HepG2 (cell line): ENCODE data around the gene GNA12. TPM values are rescaled to one million over a fixed set of nuclear protein-coding genes. Genes with fewer than 3 reads are reported as not detected.
A peak's percentile ranks its signal among the peaks of the same experiment; 100 is the strongest.

Experiments used
- ATAC-seq: fragments of 200-7000 bp; cut with Tn5 transposase; 3 replicates; pipeline ENCODE4 v1.9.1; 2020; ENCODE audit warnings: mild to moderate bottlenecking, moderate library complexity
- BruUV-seq: library from RNA; stranded (reverse); fragments of 400-500 nt; replicated peaks from 2 replicates; lab custom pipeline; 2021; lab: Mats Ljungman, UMichigan
- CTCF ChIA-PET: fragments of 300-600 bp; formaldehyde crosslinking; extraction: SDS; loops from one replicate; lab custom pipeline; 2021; ENCODE audit warnings: low total read pairs, inconsistent platforms, low intra/inter-chr PET ratio; lab: Yijun Ruan, JAX
- POLR2A ChIA-PET: fragments of 350-600 bp; sonication (Branson Sonifier 250); formaldehyde crosslinking; loops from one replicate; lab custom pipeline; 2020; ENCODE audit warnings: antibody characterized with exemption, inconsistent platforms; lab: Yijun Ruan, JAX
- DNase-seq: peaks from one replicate; pipeline ENCODE4 v3.0.0-alpha.2; 2015; ENCODE audit warnings: low spot score
- FAIRE-seq: peaks from 3 replicates; lab custom pipeline; 2011; peaks lifted over from hg19 to GRCh38; lab: Jason Lieb, UNC
- H2AFZ ChIP-seq: one replicate; pipeline ENCODE4 v1.6.1; 2011; ENCODE audit warnings: low read length, inconsistent platforms
- H3K27ac ChIP-seq: fragments of 300-600 bp; 3 replicates; pipeline ENCODE4 v1.8.0; 2011; ENCODE audit warnings: mixed run types, mild to moderate bottlenecking, mixed read lengths, low read length, inconsistent platforms; ENCODE audit not compliant: insufficient read depth; ENCODE audit errors: extremely low read length
- H3K27me3 ChIP-seq, 2 experiments: fragments of 200-600 bp in 1 of 2; 2 replicates in 1 of 2; 3 replicates in 1 of 2; pipeline versions ENCODE4 v1.6.0 to v1.8.0; 2011; ENCODE audit warnings: low read length in 2 of 2, mild to moderate bottlenecking in 2 of 2, moderate library complexity in 2 of 2, inconsistent platforms in 1 of 2; ENCODE audit not compliant: insufficient read depth in 2 of 2, control insufficient read depth in 1 of 2
- H3K36me3 ChIP-seq, 2 experiments: fragments of 200-600 bp in 1 of 2; replicated peaks in 1 of 2; 2 replicates in 1 of 2; 3 replicates in 1 of 2; pipeline versions ENCODE4 v1.5.1 to v1.8.0; 2011; ENCODE audit warnings: low read length in 2 of 2, inconsistent platforms in 1 of 2; ENCODE audit not compliant: insufficient read depth in 2 of 2, control insufficient read depth in 1 of 2
- H3K4me1 ChIP-seq: 2 replicates; pipeline ENCODE4 v1.5.1; 2012; ENCODE audit warnings: low read length, inconsistent platforms; ENCODE audit not compliant: insufficient read depth
- H3K4me2 ChIP-seq: 2 replicates; pipeline ENCODE4 v1.6.0; 2011; ENCODE audit warnings: low read depth, low read length, inconsistent platforms
- H3K4me3 ChIP-seq, 3 experiments: fragments of 200-600 bp in 1 of 3; sonication (generic), shearing (Covaris generic) in 1 of 3; replicated peaks in 1 of 3; 2 replicates each; pipeline ENCODE4 v1.5.1; 2011 to 2016; ENCODE audit warnings: low read length in 3 of 3, inconsistent platforms in 2 of 3, low read depth in 2 of 3, mild to moderate bottlenecking in 2 of 3, control low read depth in 1 of 3, mixed read lengths in 1 of 3; ENCODE audit not compliant: insufficient read depth in 1 of 3
- H3K79me2 ChIP-seq: one replicate; pipeline ENCODE4 v1.6.1; 2011; ENCODE audit warnings: low read length, inconsistent platforms; ENCODE audit not compliant: insufficient read depth
- H3K9ac ChIP-seq: 2 replicates; pipeline ENCODE4 v1.6.0; 2011; ENCODE audit warnings: mild to moderate bottlenecking, low read depth, low read length, inconsistent platforms; ENCODE audit not compliant: insufficient read depth
- H3K9me3 ChIP-seq: 2 replicates; pipeline ENCODE4 v1.5.1; 2012; ENCODE audit warnings: mild to moderate bottlenecking, low read length
- H4K20me1 ChIP-seq: 2 replicates; pipeline ENCODE4 v1.6.0; 2011; ENCODE audit warnings: inconsistent platforms, mild to moderate bottlenecking, low read length, moderate library complexity; ENCODE audit not compliant: insufficient read depth
- HNF1B ChIP-seq: sonication (generic); formaldehyde crosslinking; IDR thresholded peaks from 2 replicates; pipeline ENCODE4 v1.5.1; 2020; ENCODE audit warnings: mild to moderate bottlenecking, moderate library complexity, missing genetic modification reagents
- MAF1 ChIP-seq: sonication (generic); formaldehyde crosslinking; IDR thresholded peaks from 2 replicates; pipeline ENCODE4 v1.5.0; 2020; ENCODE audit warnings: missing genetic modification reagents, borderline replicate concordance
- MNT ChIP-seq: fragments of 450-650 bp; IDR thresholded peaks from 2 replicates; pipeline ENCODE4 v1.6.1; 2016
- NR1H2 ChIP-seq: sonication (generic); formaldehyde crosslinking; IDR thresholded peaks from 2 replicates; pipeline ENCODE4 v1.8.1; 2022; ENCODE audit warnings: low read depth, missing genetic modification reagents, borderline replicate concordance
- PLRG1 ChIP-seq: fragments of 450-650 bp; conservative IDR thresholded peaks from 2 replicates; pipeline ENCODE4 v1.6.1; 2016
- REPIN1 ChIP-seq: sonication (generic); formaldehyde crosslinking; IDR thresholded peaks from 2 replicates; pipeline ENCODE4 v1.8.0; 2022; ENCODE audit warnings: missing genetic modification reagents, low read depth, mild to moderate bottlenecking, borderline replicate concordance
- STAG1 ChIP-seq: sonication (generic); formaldehyde crosslinking; IDR thresholded peaks from 2 replicates; pipeline ENCODE4 v1.4.0; 2020; ENCODE audit warnings: missing genetic modification reagents
- ZBTB38 ChIP-seq: sonication (generic); formaldehyde crosslinking; IDR thresholded peaks from 2 replicates; pipeline ENCODE4 v1.5.1; 2020; ENCODE audit warnings: mild to moderate bottlenecking, missing genetic modification reagents
- ZKSCAN1 ChIP-seq: fragments of 150-350 bp; IDR thresholded peaks from 2 replicates; pipeline ENCODE4 v1.6.1; 2014; ENCODE audit warnings: low read length
- ZNF572 ChIP-seq: sonication (generic); formaldehyde crosslinking; IDR thresholded peaks from 2 replicates; pipeline ENCODE4 v1.5.1; 2020; ENCODE audit warnings: mild to moderate bottlenecking, missing genetic modification reagents
- ZNF597 ChIP-seq: sonication (generic); formaldehyde crosslinking; IDR thresholded peaks from 2 replicates; pipeline ENCODE4 v1.5.0; 2020; ENCODE audit warnings: missing genetic modification reagents
- WGBS: methylation state at CpG from one replicate; pipeline ENCODE4 v1.1.6; 2017; ENCODE audit warnings: low lambda C conversion rate; 5-methylcytosine and 5-hydroxymethylcytosine counted together
- in situ Hi-C: cut with HindIII; loops from 2 replicates; pipeline ENCODE4 v1.10.0; 2017; ENCODE audit warnings: low pct_unique_long_range_greater_than_20kb; ENCODE audit not compliant: extremely low pct_ligation_motif_present
- intact Hi-C: fragments of 100-400 bp; cut with micrococcal nuclease; formaldehyde crosslinking; loops from one replicate; pipeline ENCODE4 v1.10.0; 2022; ENCODE audit not compliant: unreplicated experiment
- polyA plus RNA-seq, 8 experiments: library from polyadenylated mRNA; depleted of rRNA in 3 of 8; stranded (reverse) in 7 of 8; unstranded in 1 of 8; fragments of >200 nt; fragmentation: Illumina TruSeq in 4 of 8; extraction: Trizol in 4 of 8; gene quantifications; 2 replicates each; pipeline versions ENCODE4 v1.2.1 to v1.2.3, GENCODE V29; 2011 to 2016; ENCODE audit warnings: low read depth in 4 of 8, missing spikeins in 1 of 8, mixed read lengths in 1 of 8; ENCODE audit not compliant: insufficient read depth in 1 of 8
- total RNA-seq, 5 experiments: library from RNA; depleted of rRNA; stranded (reverse); fragments of >200 nt; fragmentation: Illumina TruSeq; extraction: Trizol; gene quantifications; 2 replicates each; pipeline ENCODE4 v1.2.3, GENCODE V29; 2016; ENCODE audit warnings: low read depth in 1 of 5

GNA12 gene
- total and polyA plus RNA-seq, 2 of the 13 experiments (the other 11 are each of a cell fraction or from before 2014, with no cell fraction given) = 16.2 to 50.9 TPM

- peaks cover 94% of the 10 kb centered on the region for H3K4me1 ChIP-seq
- H4K20me1 ChIP-seq = peaks cover 3% of the 10 kb centered on the region; the same call in 1 of the 2 replicates
- peak overlapping the region; percentile 21; the same call in 1 of the 2 replicates for H3K4me2 ChIP-seq
- ChIA-PET CTCF (no interaction called here), POLR2A (interaction anchor here (1.2 to 3.3 kb wide), 2 partner anchors 18 to 21 kb away, joined by 3 to 54 read pairs; no protein-coding TSS in a partner anchor)
- TF ChIP-seq ZKSCAN1 (peak; percentile 86), MAF1 (CRISPR knock-in tag) (no peak)
- in situ Hi-C loops = no loop called here
- 96% methylated on average over 10 of the region's 10 CpGs for WGBS
- no peak overlapping the region for H3K4me3 ChIP-seq
- FAIRE-seq (no peak), ATAC-seq (no peak), DNase-seq (no peak)
- intact Hi-C loops = no loop called here
- no TSS peak for BruUV-seq
- peaks cover 0 to 6% of the 10 kb centered on the region in 2 experiments; a peak in 4 of 5 replicates for H3K36me3 ChIP-seq
- no peaks in the 10 kb centered on the region for H3K27me3 ChIP-seq
- H3K79me2 ChIP-seq = peaks cover 94% of the 10 kb centered on the region
- H3K27ac ChIP-seq = peak overlapping the region; percentile 76
- no peak overlapping the region for H3K9ac ChIP-seq
- no peak overlapping the region for H2AFZ ChIP-seq
- no peaks in the 10 kb centered on the region for H3K9me3 ChIP-seq
These were observed 22.1 kb downstream of the GNA12 start for GRCh38 chr7:2821842-2822507.

- Histone ChIP-seq H3K79me2 (peaks cover 94% of the 10 kb centered on the region), H3K4me2 (peak overlapping the region; percentile 29), H3K9me3 (no peaks in the 10 kb centered on the region), H3K27ac (peak overlapping the region; percentile 76), H3K27me3 (no peaks in the 10 kb centered on the region), H3K4me3 (no peak overlapping the region), H3K36me3 (peaks cover 0 to 3% of the 10 kb centered on the region in 2 experiments; a peak in 2 of 5 replicates), H4K20me1 (peaks cover 3% of the 10 kb centered on the region; the same call in 1 of the 2 replicates), H3K9ac (peak overlapping the region; percentile 32; the same call in 1 of the 2 replicates), H2AFZ (no peak overlapping the region), H3K4me1 (peaks cover 96% of the 10 kb centered on the region)
- POLR2A ChIA-PET = interaction anchor here (1.2 to 3.3 kb wide), 5 partner anchors 17 to 43 kb away, joined by 3 to 54 read pairs (median 7); no protein-coding TSS in a partner anchor
- ATAC-seq (peak; percentile 64), FAIRE-seq (no peak), DNase-seq (no peak)
- CTCF ChIA-PET = no interaction called here
- WGBS = 63% methylated on average over 12 of the region's 12 CpGs
- no TSS peak for BruUV-seq
- in situ Hi-C loops = no loop called here
- intact Hi-C loops = no loop called here
- TF ChIP-seq ZBTB38 (CRISPR knock-in tag) (0 out of 2 replicates have a peak, but pooled peaks have one; percentile 14), STAG1 (0 out of 2 replicates have a peak, but pooled peaks have one; percentile 30), ZNF572 (no peak), REPIN1 (CRISPR knock-in tag) (0 out of 2 replicates have a peak, but pooled peaks have one; percentile 23), HNF1B (CRISPR knock-in tag) (no peak), PLRG1 (no peak), NR1H2 (CRISPR knock-in tag) (no peak), MNT (no peak), ZKSCAN1 (no peak), ZNF597 (CRISPR knock-in tag) (no peak)
These were observed 22.8 kb downstream of the GNA12 start for GRCh38 chr7:2821161-2821841.
